ENCODE results near the gene C1orf174. TPM values are rescaled to one million over a fixed set of nuclear protein-coding genes. Genes with fewer than 3 reads are reported as not detected.

Gene C1orf174
- total RNA-seq, 1 experiment from 2014 or later = 21.1 TPM

DNA sequence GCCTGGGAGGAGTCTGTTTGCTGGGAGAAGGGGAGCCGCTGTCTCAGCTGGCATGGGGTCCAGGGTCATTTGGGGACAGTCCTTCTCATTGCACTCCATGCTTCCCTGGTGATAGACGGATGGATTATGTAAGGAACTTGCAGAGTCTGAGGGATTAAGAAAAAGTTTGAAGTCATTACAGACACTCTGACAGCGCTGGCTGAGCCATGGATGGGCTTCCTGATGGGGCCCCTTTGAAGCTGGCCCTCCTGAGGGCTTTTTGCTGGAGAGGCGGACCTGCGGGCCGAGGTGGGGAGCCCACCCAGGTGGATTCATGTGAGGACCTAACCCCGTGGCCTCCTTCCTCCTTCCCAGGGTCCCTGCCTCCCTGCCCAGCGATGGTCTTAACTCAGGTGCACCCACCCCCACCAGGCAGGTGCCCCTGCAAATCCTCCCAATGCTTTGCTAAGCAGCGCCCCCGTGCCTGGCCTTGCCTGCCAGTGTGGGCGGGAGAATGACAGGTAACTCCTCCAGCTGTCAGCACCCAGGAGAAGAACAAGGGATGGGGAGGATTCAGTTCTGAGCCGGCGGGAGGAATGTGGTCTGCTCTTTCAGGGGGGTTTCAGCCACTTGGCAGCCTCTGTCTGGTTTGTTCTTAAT is 24.2 kb upstream of the C1orf174 start:
- Histone ChIP-seq H3K14ac (ENCODE audit: insufficient read depth, low read length) (no peak overlapping the region; the same call in 1 of the 2 replicates), H3K27ac (ENCODE audit: insufficient read length, low read depth, low read length) (no peak overlapping the region), H3K9me3 (ENCODE audit: control insufficient read depth, low read depth, low read length) (no peaks in the 10 kb centered on the region), H3K23me2 (ENCODE audit: insufficient read length, low read depth, low read length, poor library complexity, severe bottlenecking) (no peaks in the 10 kb centered on the region), H4K91ac (ENCODE audit: insufficient read length, low read depth, low read length) (no peak overlapping the region), H2BK5ac (ENCODE audit: insufficient read length, low read length) (no peak overlapping the region), H2BK20ac (ENCODE audit: low read depth, low read length, poor library complexity, severe bottlenecking) (no peak overlapping the region), H4K20me1 (ENCODE audit: control insufficient read depth, insufficient read depth, insufficient read length) (no peaks in the 10 kb centered on the region), H2AFZ (ENCODE audit: low read length) (no peak overlapping the region), H3T11ph (ENCODE audit: low read length) (no peak overlapping the region), H3K4me1 (ENCODE audit: insufficient read depth, low read length) (no peaks in the 10 kb centered on the region), H2BK12ac (ENCODE audit: insufficient read length, low read depth, low read length) (no peak overlapping the region), H2BK15ac (ENCODE audit: low read depth, low read length) (no peak overlapping the region), H3K23ac (ENCODE audit: insufficient read length, low read depth, low read length) (no peak overlapping the region), H3K79me2 (ENCODE audit: insufficient read depth, low read length) (no peaks in the 10 kb centered on the region), H3K27me3 (ENCODE audit: insufficient read depth, low read length) (no peaks in the 10 kb centered on the region), H3K79me1 (ENCODE audit: insufficient read depth, low read depth, low read length, poor library complexity, severe bottlenecking) (no peaks in the 10 kb centered on the region), H2AK5ac (ENCODE audit: insufficient read length, low read length) (no peak overlapping the region), H3K4me2 (ENCODE audit: insufficient read depth, insufficient read length, low read length) (no peak overlapping the region), H3K56ac (ENCODE audit: insufficient read length, low read depth, low read length) (no peak overlapping the region), H4K5ac (ENCODE audit: insufficient read length, low read depth, low read length) (no peak overlapping the region), H4K8ac (replicated peaks; ENCODE audit: insufficient read length, low read depth, low read length) (no peak overlapping the region), H3K4ac (ENCODE audit: low read depth, low read length) (no peak overlapping the region), H3K9ac (ENCODE audit: extremely low read depth, insufficient read length, low read length) (no peak overlapping the region), H3K18ac (ENCODE audit: insufficient read length, low read depth, low read length) (no peak overlapping the region), H2BK120ac (ENCODE audit: low read depth, low read length, poor library complexity, severe bottlenecking) (no peak overlapping the region)
- WGBS (ENCODE audit: extremely low coverage, insufficient read length, low lambda C conversion rate) = no CpG with 5 or more reads among the region's 13 CpGs
- Mint-ChIP-seq H3K4me1 (peaks cover 0 to 7% of the 10 kb centered on the region in 2 experiments; a peak in 2 of 4 replicates), H3K36me3 (ENCODE audit: insufficient read depth in 1 of 3, low read depth in 3 of 3) (peaks cover 0 to 1% (median 0%) of the 10 kb centered on the region in 3 experiments; a peak in 1 of 7 replicates), H3K9me3 (peaks cover 2 to 3% of the 10 kb centered on the region in 2 experiments), H3K27me3 (ENCODE audit: low read depth) (no peaks in the 10 kb centered on the region), H3K4me3 (no peak overlapping the region), H3K27ac (no peak overlapping the region; a peak in 1 of 7 replicates)
- TF ChIP-seq, protein P1, sequence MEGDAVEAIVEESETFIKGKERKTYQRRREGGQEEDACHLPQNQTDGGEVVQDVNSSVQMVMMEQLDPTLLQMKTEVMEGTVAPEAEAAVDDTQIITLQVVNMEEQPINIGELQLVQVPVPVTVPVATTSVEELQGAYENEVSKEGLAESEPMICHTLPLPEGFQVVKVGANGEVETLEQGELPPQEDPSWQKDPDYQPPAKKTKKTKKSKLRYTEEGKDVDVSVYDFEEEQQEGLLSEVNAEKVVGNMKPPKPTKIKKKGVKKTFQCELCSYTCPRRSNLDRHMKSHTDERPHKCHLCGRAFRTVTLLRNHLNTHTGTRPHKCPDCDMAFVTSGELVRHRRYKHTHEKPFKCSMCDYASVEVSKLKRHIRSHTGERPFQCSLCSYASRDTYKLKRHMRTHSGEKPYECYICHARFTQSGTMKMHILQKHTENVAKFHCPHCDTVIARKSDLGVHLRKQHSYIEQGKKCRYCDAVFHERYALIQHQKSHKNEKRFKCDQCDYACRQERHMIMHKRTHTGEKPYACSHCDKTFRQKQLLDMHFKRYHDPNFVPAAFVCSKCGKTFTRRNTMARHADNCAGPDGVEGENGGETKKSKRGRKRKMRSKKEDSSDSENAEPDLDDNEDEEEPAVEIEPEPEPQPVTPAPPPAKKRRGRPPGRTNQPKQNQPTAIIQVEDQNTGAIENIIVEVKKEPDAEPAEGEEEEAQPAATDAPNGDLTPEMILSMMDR (conservative IDR thresholded peaks at IDR 0.05) = no peak
- no peak for DNase-seq
